ENCODE data around the gene TFPI. TPM values are rescaled to one million over a fixed set of nuclear protein-coding genes. Genes with fewer than 3 reads are reported as not detected.

TFPI gene
- total and polyA plus RNA-seq, 10 of the 15 experiments (the other 5 are each of a cell fraction or from before 2014, with no cell fraction given) = 0.07 to 0.59 (median 0.34) TPM

DNA sequence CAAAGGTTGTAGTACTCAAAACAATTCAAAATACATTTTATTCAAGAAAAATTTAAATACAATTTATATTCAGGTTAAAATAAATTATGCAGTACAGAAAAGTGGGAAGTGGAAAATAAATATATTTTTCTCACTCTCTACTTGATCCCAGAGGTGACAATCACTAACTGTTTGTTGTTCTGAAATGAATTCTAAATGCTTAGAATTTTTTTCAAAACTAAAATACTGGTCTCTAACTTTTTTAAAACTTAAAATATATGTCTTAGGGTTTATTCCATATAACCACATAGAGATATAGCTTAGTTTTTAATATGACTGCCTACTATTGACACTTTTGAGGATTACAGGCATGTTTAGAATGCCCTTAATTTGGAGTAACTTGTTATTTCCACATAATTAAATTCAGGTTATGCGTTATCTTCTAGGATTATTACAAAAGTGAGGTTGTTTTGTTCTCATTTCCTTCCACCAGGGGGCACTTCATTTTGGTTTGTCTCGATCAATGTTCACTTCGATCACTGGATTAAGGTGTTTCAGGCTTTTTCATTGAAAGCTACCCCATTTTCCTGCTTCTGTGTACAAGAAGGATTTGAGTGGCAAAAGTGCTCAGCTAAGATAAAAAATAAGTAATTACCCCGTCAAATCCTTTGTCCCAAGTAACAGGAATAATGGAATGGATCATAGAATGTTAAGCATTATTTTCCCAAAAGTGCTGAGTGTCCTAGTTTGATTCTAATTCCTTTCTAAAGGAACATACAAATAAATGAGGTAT lies 27.1 kb upstream of the TFPI start:
- no TSS peak for BruUV-seq (replicated peaks)
- TF ChIP-seq, protein P1, sequence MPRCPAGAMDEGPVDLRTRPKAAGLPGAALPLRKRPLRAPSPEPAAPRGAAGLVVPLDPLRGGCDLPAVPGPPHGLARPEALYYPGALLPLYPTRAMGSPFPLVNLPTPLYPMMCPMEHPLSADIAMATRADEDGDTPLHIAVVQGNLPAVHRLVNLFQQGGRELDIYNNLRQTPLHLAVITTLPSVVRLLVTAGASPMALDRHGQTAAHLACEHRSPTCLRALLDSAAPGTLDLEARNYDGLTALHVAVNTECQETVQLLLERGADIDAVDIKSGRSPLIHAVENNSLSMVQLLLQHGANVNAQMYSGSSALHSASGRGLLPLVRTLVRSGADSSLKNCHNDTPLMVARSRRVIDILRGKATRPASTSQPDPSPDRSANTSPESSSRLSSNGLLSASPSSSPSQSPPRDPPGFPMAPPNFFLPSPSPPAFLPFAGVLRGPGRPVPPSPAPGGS (IDR thresholded peaks at IDR 0.05; ENCODE audit: borderline replicate concordance, insufficient read depth, low read depth, low read length, poor library complexity, severe bottlenecking) = no peak
- TF ChIP-seq RAD21 (IDR thresholded peaks at IDR 0.05; ENCODE audit: insufficient read depth, low read depth, low read length) (peak; percentile 45), POLR2AphosphoS5 (IDR thresholded peaks at IDR 0.05; ENCODE audit: low read length) (no peak), SMC3 (IDR thresholded peaks at IDR 0.05; ENCODE audit: borderline replicate concordance, low read length) (peak; percentile 65; the same call in 1 of the 2 replicates)
- TF ChIP-seq, protein P2, sequence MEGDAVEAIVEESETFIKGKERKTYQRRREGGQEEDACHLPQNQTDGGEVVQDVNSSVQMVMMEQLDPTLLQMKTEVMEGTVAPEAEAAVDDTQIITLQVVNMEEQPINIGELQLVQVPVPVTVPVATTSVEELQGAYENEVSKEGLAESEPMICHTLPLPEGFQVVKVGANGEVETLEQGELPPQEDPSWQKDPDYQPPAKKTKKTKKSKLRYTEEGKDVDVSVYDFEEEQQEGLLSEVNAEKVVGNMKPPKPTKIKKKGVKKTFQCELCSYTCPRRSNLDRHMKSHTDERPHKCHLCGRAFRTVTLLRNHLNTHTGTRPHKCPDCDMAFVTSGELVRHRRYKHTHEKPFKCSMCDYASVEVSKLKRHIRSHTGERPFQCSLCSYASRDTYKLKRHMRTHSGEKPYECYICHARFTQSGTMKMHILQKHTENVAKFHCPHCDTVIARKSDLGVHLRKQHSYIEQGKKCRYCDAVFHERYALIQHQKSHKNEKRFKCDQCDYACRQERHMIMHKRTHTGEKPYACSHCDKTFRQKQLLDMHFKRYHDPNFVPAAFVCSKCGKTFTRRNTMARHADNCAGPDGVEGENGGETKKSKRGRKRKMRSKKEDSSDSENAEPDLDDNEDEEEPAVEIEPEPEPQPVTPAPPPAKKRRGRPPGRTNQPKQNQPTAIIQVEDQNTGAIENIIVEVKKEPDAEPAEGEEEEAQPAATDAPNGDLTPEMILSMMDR (IDR thresholded peaks at IDR 0.05 in 2 of 3, conservative IDR thresholded peaks at IDR 0.05 in 1 of 3; ENCODE audit: control insufficient read depth in 2 of 3, extremely low read depth in 1 of 3, insufficient read depth in 1 of 3, low read depth in 3 of 3, low read length in 3 of 3) = peak; percentile 54 to 68 (median 61); a peak in 5 of 6 replicates
- POLR2A ChIA-PET = interaction anchor here (1.8 kb wide), 1 partner anchor 81 kb away, joined by 11 read pairs; no protein-coding TSS in a partner anchor
- no peak for DNase-seq (ENCODE audit: low read depth, low spot score)
- H3K4me3 ChIP-seq = no peak overlapping the region
- no peaks in the 10 kb centered on the region for H3K9me3 ChIP-seq (replicated peaks; ENCODE audit: control insufficient read depth, insufficient read depth, low read length)
- no peaks in the 10 kb centered on the region for H4K20me1 ChIP-seq (ENCODE audit: control insufficient read depth, insufficient read depth)
- no peak overlapping the region for H3K9ac ChIP-seq (ENCODE audit: control insufficient read depth, insufficient read depth, low read length)
- 10% methylated on average over 4 of the region's 4 CpGs for WGBS (ENCODE audit: insufficient coverage, insufficient replicate concordance, low lambda C conversion rate, missing lambda C conversion rate)
- H3K27me3 ChIP-seq (replicated peaks in 1 of 2; ENCODE audit: control insufficient read depth in 2 of 2, insufficient read depth in 2 of 2, low read length in 1 of 2) = no peaks in the 10 kb centered on the region
- H3K36me3 ChIP-seq (ENCODE audit: control insufficient read depth in 2 of 2, insufficient read depth in 2 of 2, low read length in 1 of 2) = no peaks in the 10 kb centered on the region
- H3K4me1 ChIP-seq (ENCODE audit: control insufficient read depth, insufficient read depth, low read length) = no peaks in the 10 kb centered on the region
- in situ Hi-C loops (cut with MboI) (loop anchor here (5.0 kb wide), 1 partner anchor 266 kb away; no protein-coding TSS in a partner anchor), intact Hi-C loops (cut with micrococcal nuclease; ENCODE audit: unreplicated experiment) (loop anchor here (1.0 to 10.0 kb wide), 4 partner anchors 262 to 931 kb away; no protein-coding TSS in a partner anchor)
- CTCF ChIA-PET = interaction anchor here (0.7 to 15.4 kb wide), 56 partner anchors 8 to 1831 kb away, joined by 3 to 562 read pairs (median 4); no protein-coding TSS in a partner anchor
- no peak overlapping the region for H3K4me2 ChIP-seq (ENCODE audit: control insufficient read depth, insufficient read depth)
- H2AFZ ChIP-seq (ENCODE audit: control insufficient read depth, low read depth, low read length) = 0 out of 2 replicates have a peak overlapping the region, but pooled peaks have one; percentile 12
- RAD21 ChIA-PET (ENCODE audit: unreplicated experiment) = interaction anchor here (0.7 to 7.9 kb wide), 21 partner anchors 11 to 788 kb away, joined by 3 to 297 read pairs (median 5); partner anchors contain the start of gene TFPI
- no peaks in the 10 kb centered on the region for H3K79me2 ChIP-seq (ENCODE audit: control insufficient read depth, insufficient read depth, low read length)
- H3K27ac ChIP-seq (ENCODE audit: control insufficient read depth, insufficient read depth) = no peak overlapping the region
- peak; percentile 74 for FAIRE-seq
- SMC1A ChIA-PET (ENCODE audit: uncharacterized antibody, unreplicated experiment) = interaction anchor here (0.6 to 10.7 kb wide), 30 partner anchors 8 to 1830 kb away, joined by 3 to 389 read pairs (median 4); partner anchors contain the start of genes CALCRL and TFPI
- ATAC-seq = peak; percentile 74

All from GM12878 (cell line).